Left colon (tissue), 2 donors: ENCODE data around the gene TLE1. TPM values are rescaled to one million over a fixed set of nuclear protein-coding genes. Genes with fewer than 3 reads are reported as not detected.
"Not testable (repeated sequence)": the region's sequence is repeated elsewhere in the genome, so short reads cannot be mapped to it uniquely, and the experiment has no call there.

Experiments
- ATAC-seq: fragments of 200-7000 bp; cut with Tn5 transposase; one replicate; pipeline ENCODE4 v1.9.1; 2020; ENCODE audit warnings: mild to moderate bottlenecking, moderate library complexity
- DNase-seq, 2 donors: peaks; one replicate each; pipeline ENCODE4 v3.0.0-alpha.2; 2020
- intact Hi-C, 2 donors: fragments of 100-400 bp; cut with DNase I in 1 of 2; cut with micrococcal nuclease in 1 of 2; formaldehyde crosslinking; loops; one replicate each; pipeline versions ENCODE4 v1.11.2 to v1.14.0; 2022; cut with DNase I, micrococcal nuclease
- total RNA-seq, 2 donors: library from RNA; stranded (reverse); fragmentation: NEBNext Ultra II Directional; extraction: Animal tissue kit (Norgen Biotek cat#: 25700); gene quantifications; one replicate each; pipeline ENCODE4 v1.2.1, GENCODE V29; 2021
- donor health status: DM: no; HTN: no; CAD: no.
- donor health status: DM: yes; HTN: yes; CAD: no.

The TLE1 gene
- total RNA-seq, 2 donors from 2014 or later = 48.6 to 65.8 TPM

DNA sequence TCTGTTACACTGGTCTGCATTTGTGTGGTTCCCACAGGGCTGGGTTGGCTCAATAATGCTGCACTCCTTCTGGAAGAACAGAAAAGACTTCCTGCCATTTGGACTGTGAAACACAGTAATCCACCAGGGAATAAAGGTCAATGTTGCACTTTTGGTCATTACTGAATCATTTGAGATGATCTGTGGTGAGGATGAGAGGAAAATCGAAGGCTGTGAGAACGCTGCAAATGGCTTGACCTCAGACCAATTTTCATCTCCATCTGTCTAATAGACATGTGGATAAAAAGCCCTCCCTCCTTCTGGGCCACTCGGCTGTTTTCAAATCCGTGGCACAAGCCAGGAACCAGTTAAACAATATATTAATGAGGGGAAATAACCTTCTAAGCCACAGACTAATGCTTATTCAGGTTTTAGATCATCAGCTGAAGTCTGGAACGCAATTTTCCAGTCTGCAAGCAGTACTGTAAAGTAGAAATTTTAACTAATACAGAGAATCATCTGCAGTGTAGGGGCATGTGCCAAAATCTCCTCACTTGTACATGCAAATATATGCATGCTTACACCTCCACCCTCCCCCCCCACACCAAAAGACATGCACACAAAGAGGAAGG lies 20.2 kb downstream of the TLE1 start:
- ATAC-seq (peak; percentile 71), DNase-seq (no peak)
- intact Hi-C loops = no loop called here

DNA sequence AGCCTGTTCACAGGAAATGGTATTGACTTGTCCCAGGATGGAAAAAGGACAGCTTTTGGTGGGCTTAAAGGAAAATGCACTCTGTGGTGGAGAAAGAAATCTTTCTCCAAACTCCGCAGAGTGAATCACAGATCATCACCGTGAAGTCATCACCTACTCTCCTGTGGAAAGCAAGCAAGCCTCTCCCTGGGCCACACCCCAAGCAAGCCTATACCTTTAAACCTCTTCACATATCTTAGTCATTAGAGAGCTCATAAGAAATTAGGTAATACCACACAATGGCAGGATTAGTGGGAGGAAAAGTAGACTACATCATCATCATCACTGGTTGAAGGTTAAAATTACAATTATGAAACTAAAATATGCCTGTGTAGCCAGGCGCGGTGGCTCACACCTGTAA lies 23.2 kb downstream of the TLE1 start:
- intact Hi-C loops = no loop called here
- ATAC-seq (peak; percentile 31), DNase-seq (no peak)

DNA sequence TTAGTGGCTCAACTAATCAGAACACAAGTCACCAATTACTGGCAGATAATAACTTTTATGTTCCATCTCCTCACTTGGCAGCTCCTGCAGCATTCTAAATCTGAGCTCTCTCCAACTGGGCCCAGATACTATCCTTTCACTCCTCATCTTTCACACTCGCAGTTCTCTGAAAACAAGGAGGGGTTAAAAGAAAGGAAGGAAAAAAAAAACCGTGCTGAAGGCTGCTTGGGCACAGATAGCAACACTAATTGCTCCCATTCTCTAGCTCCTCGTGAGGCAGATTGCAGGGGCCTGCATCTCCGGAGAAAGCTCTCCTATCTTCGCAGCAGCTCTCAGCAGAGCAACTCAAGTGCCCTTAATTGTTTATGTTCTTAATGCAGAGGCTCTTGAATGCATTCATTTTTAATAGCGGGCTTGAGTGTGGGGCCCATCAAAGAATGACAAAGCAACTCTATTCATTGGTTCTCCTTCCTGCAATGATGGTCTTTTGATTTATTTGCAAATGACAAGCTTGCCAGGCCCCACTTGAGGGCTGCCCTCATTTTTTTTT lies 23.9 kb downstream of the TLE1 start:
- intact Hi-C loops = no loop called here
- DNase-seq (no peak), ATAC-seq (no peak)

DNA sequence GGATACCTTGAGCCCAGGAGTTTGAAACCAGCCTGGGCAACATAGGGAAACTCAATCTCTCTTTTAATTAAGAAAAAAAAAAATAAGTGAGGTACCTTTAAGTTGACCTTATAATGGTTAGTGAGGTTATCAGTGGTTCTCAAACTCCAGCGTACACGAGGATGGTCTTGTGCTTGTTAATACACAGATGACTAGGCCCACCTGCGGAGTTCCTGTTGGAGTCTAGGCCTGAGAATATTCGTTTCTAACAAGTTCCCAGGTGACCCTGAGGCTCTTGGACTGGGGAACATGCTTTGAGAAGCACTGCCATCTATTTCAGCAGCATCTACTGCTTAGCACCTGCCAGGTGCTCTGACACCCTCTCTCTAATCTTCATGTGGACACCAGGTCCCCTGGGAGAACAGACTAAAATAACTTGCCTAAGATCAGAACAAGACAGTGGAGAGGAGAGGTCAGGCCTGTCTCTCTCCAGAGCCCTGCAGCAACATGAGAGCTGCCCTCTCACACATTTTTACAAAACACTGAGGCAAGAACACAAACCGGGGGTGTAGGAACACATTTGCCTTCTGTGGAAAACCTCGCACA lies 24.6 kb downstream of the TLE1 start:
- ATAC-seq (no peak), DNase-seq (no peak)
- intact Hi-C loops = no loop called here

DNA sequence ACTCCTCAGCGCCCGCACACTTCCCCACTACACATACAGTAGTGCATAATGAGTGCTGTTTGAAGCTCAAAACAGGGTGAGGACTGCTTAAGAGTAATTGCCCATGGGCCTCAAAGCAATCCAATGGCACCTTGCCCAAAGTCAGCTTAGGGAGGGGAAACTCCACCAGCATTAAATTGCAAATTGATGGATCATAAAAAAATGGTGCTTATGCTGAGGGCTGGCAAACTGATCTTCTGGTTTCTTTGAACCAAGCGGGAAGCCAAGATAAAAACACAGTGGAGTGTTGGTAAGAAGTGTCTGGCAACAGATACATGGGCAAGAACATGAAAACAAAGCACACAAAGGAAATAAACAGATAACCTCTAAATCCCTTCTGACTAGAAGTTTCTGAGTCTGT lies 28.0 kb downstream of the TLE1 start:
- intact Hi-C loops = no loop called here
- DNase-seq (peak; percentile 31 to 59), ATAC-seq (peak; percentile 87)

DNA sequence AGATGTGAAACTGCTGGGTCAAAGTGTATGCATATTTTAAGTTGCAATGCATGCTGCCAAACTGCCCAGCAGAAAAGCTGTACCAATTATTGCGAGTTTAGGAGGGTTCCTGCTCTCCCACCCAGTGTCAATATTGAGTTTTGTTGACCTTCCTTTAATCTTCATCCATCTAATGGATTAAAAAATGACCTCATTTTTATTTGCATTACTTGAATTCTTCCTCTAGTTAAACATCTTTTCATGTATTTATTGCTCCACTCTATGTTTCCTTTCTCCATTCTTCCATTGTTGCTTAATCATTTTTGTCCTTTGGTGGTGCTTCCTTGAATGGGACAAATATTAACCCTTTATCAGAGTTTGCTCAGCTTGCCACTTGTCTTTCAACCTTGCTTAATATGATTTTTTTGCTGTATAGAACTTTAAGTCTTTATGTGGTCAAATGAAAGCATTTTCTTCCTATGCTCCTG lies 32.4 kb downstream of the TLE1 start:
- DNase-seq (no peak), ATAC-seq (no peak)
- intact Hi-C loops = no loop called here

DNA sequence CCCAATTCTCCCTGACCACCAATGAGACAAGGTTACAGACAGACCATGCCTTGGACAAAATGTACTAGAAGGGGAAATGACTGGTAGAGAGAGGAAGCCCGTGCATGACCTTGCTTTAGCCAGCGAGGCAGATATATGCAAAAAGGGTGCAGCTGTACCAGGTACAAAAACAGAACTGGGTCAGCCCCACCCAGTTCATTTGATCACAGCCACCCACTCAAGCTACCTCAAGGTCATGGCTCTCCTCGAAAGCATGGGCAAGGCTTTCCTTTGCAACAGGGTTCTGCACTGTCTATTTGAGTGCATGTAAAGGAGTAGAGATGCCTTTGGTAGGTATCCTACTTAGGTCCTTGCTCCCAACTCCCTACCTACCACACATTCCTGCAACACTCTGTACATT lies 33.3 kb downstream of the TLE1 start:
- DNase-seq (peak; percentile 13 to 31), ATAC-seq (peak; percentile 79)
- intact Hi-C loops = no loop called here

DNA sequence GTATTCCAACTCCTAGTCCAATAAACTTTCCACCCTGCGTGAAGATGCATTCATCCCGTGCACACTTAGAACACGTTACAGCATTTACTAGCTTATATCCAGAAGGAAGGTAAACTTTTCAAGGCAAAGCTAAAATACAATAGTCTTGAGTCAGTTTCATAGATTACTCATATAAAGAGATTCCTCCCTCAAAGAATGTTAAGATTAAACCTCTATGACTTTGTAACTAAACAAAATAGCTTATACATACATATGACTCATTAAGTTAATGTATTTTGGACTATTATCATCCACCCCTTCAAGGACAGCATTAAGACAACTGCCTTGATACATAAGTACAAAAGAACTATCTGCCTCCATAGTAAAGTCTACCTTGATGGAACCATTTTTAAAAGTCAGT lies 36.1 kb downstream of the TLE1 start:
- DNase-seq (no peak), ATAC-seq (no peak)
- intact Hi-C loops = no loop called here

DNA sequence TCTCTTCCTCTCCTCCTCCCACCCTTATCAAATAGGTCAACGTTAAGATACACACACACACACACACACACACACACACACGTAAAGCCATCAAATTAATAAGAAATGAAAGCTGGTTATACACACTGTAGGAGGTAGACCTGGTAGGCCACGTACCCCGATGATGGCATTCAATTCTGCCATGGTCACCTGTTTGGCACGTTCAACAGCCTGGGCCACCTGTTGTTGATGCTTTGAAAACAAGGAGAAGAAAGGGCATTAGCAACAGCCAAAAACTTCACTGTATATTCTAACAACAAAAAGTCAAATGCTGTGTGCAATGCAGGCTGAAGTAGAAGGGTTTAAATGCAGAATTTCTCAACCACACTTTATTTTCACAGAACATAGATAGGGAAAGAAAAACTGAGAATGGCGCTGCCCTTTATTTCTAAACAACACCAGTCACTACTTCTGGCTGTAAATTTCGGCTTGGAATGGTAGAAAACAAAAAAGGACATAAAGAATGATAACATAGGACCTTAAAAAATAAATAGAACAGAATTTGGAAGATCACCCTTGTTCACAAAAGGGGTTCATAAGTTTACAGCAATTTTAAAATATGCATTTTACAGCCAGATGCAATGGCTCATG lies 37.2 kb downstream of the TLE1 start:
- intact Hi-C loops = no loop called here
- DNase-seq (no peak), ATAC-seq (no peak)

DNA sequence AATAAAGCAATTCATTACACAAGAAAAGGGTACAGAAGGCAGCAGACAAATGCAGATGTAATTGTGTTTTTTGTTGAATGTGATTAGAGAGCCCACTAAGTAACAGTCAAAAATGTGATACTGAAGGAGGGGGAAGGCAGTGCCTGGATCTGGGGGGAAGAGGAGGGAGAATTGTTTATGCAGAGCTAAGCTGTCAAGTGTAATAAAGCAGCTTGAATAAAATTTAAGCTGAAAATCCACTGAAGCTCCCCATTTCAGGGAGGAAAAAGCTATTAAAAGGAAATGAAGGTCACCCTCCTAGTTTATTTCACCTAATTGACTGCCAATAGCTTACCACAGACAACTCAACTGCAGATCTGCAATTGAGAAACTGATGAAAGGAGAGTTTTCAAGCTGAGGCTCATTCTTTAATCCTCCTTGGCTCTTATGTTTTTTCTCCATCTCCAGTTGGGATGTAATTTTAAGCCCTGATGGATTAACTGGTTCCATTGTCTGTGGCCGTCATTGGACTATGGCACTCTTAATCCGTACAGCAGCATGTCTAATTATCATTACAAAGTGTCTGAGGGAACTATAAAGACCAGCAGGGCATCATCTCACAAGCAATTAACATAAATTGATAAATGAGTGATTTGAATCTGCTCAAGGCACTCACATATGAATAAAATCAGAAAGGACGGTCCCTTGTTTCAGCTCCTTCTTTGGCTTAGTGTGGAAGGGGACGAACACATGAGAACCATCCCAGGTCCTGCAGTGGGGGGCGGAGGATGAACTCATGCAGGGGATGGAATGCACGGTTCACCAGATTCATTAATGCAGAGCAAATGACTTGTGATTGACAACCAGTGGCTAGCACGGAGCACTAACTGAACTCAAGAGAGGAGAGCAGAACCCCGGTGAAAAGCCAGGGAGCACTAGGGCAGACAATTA lies 38.5 kb downstream of the TLE1 start:
- ATAC-seq (no peak), DNase-seq (no peak)
- intact Hi-C loops = no loop called here

DNA sequence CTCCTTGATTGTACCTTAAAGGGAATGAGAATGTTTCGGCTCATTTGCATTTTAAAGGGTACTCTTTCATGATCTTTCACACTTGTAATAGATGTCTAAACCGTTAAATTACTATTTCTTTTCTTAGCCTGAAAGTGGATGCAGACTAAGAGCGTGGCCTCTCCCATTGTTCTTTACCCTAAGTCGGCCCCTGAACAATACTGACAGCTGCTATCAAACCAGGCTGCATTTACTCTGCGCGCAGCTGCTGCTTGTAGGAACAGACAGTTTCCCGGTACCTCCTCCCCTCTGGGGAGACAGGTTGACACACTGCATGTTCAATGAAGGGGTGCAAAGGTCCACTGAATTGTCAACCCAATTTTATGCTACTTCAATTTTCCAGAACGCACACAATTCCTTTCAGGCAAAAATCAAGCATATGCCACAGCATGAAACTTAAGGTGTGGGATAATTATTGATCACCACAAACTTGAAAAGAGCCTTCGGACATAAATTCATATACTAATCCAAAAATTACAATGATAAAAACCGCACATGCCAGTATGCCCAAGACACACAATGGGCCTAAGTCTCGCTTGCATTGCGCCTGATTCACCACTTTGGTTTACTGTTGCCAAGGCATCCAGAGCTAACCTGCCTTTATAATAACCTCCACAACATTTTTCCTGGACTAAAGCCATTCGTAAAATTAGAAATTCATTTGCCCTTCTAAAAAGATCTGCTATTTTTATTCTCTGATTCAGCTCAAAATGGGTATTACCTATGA lies 39.7 kb downstream of the TLE1 start:
- intact Hi-C loops = no loop called here
- DNase-seq (no peak), ATAC-seq (peak; percentile 64)

DNA sequence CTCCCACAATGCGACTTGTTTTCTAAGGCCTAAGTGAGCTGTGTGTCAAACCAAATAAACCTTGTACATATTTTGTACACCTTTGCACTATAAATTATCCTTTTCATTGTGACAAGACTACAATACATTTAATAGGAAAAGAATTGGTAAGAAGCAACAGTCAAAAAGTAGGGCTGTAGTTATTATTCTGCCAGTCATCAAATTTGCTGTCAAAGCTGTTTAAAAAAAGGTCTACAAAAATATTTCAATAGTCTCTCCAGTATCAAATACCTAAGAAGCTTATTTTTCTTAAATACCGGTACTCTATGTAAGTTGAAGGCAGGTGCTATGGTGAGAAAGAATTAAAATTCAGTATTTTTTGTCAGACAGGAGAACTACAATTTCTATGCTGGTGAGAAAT lies 40.5 kb downstream of the TLE1 start:
- no peak for DNase-seq
- intact Hi-C loops = no loop called here
- ATAC-seq = no peak

DNA sequence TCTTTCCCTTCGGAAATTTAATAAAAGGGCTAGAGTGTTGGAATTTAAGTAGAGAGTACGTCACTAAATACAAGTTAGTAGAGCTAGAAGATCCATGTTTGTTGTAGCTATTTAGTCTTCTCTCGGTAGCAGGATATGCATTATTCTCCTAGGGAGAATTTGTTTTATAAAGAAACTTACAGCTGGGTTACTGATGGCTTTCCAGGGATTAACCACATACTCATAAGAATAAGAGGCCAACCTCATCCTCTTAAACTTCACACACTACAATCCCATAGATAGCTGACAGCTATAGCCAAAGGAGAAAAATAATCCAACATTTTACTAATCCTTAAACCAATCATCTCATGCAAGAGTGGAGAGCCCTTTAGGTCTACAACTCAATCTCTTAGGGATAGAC lies 43.0 kb downstream of the TLE1 start:
- intact Hi-C loops = no loop called here
- no peak for DNase-seq
- ATAC-seq = no peak

DNA sequence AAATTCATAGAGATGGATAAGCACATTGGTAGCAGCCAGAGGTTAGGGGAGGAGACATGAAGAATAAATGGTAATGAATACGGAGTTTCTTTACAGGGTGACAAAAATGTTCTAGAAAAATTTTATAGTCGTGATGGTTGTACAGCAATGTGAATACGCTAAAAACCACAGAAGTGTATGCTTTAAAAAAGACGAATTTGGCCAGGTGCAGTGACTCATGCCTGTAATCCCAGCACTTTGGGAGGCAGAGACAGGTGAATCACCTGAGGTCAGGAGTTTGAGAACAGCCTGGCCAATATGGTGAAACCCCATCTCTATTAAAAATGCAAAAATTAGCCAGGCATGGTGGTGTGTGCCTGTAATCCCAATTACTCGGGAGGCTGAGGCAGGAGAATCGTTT lies 44.8 kb downstream of the TLE1 start:
- DNase-seq, intact Hi-C loops, ATAC-seq: not testable (repeated sequence)

DNA sequence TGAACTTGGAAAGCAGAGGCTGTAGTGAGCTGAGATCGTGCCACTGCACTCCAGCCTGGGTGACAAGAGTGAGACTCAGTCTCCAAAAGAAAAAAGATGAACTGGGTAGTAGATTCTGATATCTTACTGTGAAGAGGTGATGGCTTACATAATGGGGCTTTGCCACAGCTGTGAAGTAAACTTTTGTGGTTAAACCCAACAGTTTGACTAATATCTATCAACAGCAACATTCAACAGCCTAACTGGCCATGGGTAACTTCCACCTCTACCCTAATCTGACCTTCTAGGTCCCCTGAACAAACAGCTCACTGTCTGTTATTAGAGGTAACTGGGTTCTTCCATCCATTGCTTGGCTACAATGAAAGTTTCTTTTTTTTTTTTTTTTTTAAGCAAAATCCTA lies 52.1 kb downstream of the TLE1 start:
- intact Hi-C loops = no loop called here
- DNase-seq (no peak), ATAC-seq (no peak)

DNA sequence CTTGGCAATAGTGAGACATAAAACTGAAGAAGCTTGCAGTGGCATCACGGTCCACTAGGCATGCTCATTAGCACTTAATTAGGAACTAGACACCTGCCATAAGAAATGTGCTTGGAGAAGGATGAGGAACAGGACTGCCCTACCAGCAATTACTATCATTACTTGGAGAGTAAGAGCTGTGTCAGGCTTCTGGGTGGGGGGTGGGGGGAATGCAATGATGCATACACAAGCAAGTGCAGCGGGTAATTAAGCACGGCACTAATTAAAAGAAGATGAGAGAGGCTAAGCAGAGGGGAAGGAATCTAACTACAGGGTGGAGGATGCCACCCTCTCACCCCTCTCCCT lies 53.1 kb downstream of the TLE1 start:
- intact Hi-C loops = no loop called here
- no peak for DNase-seq
- no peak for ATAC-seq

DNA sequence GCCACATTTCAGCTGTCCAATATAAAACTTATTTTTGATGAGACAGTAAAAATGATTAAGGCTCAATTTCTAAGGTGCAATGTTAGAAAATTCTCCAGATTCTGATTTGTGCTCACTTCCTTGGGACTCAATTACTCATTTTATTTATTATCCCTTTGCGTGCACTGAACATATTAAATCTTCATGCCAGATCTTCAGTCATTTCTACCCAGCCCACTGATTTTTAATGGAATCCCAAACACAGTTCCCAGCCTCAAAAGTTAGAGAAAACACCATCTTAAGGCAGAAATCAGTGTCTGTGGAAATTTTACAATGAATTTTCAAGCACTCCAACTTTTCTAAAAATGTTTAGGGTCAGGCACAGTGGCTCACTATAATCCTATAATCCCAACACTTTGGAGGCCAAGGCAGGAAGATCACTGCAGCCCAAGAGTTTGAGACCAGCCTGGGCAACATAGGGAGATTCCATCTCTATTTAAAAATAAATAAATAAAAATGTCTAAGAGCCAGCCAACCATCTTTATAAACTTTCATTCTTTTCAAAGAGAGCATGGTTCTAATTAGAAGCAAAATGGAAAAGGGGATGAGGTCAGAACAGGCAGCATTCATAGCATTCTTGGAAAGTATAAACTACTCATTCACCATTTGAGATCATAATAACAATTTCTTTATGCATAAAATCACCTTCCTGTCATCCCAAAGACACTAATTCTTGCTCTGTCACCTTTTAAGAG lies 53.7 kb downstream of the TLE1 start:
- intact Hi-C loops = no loop called here
- no peak for ATAC-seq

DNA sequence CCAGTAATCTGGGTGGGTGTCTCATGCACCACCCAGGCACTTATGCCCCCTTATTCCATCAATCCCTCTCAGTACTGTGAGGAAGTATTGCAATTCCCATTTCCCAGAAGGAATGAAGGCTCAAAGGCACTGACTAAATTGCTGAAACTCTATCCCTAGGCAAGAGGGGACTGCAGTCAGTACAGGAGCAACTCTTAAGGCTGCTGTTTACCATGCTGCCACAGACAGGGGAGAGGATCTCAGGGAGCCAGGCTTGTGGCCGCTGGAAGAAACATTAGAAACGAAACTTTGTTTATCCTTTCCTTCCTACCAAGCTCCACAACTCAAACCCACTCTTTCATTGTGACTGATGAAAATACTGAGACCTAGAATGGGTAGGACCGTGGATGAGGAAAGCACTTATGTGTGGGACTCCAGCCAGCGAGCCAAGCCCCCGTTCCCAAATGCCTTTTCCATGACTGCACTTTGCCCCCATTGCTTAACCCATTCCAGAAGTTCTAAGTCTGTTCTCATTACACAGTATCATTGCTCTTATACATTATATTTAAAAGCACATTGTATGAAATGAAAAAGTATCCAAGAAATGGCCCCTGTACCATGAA lies 54.3 kb downstream of the TLE1 start:
- DNase-seq (no peak), ATAC-seq (no peak)
- intact Hi-C loops = no loop called here

More for the DNA sequence above, 53.7 kb downstream of the TLE1 start:
- DNase-seq = no peak
